Activated T-cell treated with anti-CD3 and anti-CD28 coated beads for 1 hour (primary cell): ENCODE data around the gene MTMR11.

Experiments used
- DNase-seq: peaks from one replicate; pipeline ENCODE4 v3.0.0-alpha.2; 2020; ENCODE audit warnings: low read depth

The MTMR11 gene

DNA sequence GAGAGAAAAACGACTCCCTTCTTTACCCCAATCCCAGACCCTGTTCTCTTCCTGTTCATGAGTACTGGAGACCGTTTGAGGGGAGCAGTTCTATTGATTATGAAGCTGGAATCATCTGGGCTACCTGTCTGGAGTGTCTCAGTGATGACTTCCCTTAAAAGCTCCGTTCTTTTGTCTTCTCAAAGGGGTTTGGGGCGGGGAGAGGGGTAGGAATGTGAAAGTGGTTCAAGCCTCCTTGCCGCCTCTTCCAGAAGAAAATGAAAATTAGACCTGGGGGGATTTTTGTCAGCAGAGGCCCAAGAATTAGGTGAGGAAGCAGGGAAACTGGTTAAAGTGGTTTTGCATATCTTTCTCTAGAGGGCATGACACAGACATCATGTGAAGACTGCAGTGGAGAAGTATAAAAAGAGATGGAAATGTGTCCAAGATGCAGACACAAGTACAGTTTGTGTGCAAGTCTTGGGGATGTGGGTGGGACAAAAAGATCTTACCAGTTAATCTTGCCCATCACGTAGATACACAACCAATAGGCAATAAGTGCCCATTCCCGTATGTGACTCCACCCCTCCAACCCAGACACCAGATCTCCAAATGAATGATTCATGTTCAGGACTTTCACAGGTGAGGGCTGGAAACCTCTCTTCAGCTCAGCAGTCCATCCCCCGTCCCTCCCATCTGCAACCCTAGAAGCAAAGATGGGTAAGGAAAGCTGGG, 470 bp upstream of the MTMR11 start:
- no peak for DNase-seq

- no peak for DNase-seq
Measured at GRCh38 chr1:149934356-149934755, 2.3 kb downstream of the MTMR11 start.

GRCh38 chr1:149933208-149933607, 3.5 kb downstream of the MTMR11 start:
- no peak for DNase-seq

DNA sequence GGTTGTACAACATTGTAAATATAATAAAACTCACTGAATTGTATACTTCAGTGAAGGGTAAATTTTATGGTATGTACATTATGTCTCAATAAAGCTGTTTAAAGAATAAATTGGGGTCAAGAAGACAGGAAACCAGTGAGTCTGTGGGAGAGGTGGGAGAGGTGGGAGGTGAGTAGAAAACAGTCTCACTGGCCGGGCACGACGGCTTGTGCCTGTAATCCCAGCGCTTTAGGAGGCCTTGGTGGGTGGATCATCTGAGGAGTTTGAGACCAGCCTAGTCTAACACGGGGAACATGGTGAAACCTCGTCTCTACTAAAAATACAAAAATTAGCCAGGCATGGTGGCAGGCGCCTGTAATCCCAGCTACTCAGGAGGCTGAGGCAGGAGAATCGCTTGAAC, 4.2 kb downstream of the MTMR11 start:
- DNase-seq: no peak

GRCh38 chr1:149931212-149931790, 5.4 kb downstream of the MTMR11 start:
- DNase-seq: no peak

DNA sequence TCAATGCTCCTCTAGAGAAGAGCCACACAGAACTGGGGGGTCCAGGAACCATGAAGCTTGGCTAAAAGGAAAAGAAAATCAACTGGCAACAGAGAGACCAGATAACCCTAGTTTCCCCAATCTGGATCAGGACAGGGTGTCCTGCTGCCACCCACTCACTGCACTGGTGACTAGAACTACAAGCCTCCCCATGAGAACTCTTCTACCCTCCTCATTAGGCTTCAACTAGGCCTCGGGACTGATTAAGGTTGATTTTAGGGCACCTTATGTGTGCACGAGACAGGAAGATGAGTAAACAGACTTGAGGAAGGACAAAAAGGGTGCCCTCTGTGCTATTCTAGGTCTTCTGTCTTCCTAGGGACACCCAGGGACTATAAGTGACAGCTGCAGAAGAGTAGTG, 6.8 kb downstream of the MTMR11 start:
- DNase-seq: no peak

GRCh38 chr1:149928401-149928724, 8.3 kb downstream of the MTMR11 start:
- no peak for DNase-seq

DNA sequence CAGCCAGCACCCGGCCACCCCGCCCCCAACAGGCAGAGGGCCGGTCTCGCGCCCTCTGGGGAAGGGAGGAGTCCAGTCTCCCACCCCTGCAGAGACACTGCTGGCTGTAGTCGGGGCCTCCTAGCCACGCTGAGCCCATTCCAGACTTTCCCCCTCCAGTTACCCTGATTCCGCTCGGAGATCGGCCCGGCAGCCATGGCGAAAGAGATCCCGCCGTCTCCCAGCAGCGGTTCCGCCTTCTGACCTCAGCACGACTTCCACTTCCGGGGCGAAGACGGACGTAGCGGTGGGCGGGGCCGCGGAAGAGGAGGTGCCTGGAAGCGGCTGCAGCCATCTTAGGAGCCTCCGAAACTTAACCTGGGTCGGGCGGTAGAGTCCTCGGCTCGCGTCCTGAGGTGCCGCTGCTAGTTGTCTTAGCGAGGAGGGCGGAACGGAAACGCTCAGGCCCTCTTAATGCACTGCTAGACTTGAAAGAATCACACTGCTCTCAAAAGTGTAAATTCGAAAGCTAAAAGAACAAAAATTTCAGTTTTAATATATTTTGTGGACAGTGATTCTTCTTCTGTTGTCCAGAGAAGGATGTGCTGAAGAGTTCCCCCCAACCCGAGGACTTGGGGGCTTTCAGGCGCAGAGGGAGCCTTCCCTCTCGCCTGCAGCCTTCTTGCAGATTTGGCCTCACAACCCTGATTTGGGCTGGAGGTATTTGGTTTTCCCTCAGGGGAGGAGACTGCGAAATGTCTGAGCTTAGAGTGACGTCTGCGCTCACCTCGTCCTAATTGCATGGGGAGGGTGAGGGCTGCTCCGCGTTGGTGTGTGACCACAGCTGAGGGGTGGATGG, 8.9 kb downstream of the MTMR11 start, which contains the start of gene SF3B4:
TSS of gene SF3B4 (minus strand) at position 241 of the 838 bp plus-strand sequence. CDS start at position 197, 44 bp downstream.
- peak; percentile 91 for DNase-seq

- DNase-seq: no peak
Measured at GRCh38 chr1:149927056-149927562, 9.6 kb downstream of the MTMR11 start.

- no peak for DNase-seq
Measured at GRCh38 chr1:149926296-149926695, 10.4 kb downstream of the MTMR11 start.

GRCh38 chr1:149925751-149926150, 10.9 kb downstream of the MTMR11 start:
- DNase-seq: no peak

DNA sequence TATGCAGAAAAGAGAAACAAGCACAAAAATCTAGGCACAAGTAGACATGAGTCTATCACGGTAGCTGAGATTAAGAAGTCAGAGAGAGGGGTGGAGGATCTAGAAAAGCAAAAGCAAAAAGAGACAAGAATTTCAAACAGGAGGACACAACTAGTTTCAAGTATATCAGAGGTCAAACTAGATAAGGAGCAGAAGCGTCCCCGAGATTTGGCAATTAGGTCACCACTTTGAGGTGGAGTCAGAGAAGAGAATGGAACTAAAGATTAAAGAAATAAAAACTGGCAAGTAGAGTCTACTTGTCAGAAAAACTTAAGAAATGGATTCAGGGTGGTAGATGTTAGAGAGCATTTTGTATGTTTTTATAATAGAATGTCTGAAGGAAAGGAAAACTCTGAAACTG, 11.3 kb downstream of the MTMR11 start:
- no peak for DNase-seq

DNA sequence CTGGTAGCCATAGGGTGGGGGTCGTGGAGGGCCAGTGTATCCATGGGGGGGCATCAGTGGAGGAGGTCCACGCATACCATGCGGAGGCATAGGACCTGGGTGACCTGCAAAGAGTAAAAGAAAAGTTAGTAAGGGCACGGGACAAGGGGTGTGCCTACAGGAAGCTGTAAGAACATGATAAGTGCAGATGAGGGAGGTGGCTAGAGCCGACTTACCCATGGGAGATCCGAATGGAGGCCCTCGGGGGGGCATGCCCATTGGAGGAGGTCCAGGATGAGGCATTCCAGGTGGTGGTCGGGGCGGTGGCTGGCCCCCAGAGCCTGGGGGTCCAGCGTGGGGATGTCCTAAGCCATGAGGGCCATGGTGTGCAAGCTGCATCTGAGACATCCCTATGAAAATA, 13.1 kb downstream of the MTMR11 start:
- no peak for DNase-seq

DNA sequence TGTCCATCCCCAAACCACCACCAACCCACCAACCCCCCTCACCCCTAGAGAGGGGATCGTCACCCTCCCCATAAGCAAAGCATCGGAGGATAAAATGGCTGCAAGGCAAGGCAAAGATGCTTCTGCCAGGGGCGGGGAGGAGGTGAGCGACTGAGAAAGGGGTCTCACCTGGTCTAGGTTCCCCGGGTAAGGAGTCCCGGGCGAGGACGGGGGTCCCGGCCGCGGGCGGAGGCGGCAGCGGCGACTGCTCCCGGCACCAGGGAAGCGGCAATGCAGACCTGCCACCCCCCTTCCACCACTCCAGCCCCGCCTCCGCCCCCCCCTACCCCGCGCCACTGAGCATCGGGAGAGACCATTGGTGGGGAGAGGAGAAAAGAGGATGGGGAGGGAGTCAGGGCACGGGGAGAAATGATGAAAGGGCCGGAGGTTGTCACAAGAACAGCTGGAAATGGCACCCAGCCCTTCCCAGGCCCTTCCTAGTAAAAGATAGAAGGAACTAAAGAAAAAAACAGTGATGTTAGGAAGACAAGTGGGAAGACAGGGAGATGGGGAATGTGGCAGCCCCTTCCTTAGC, 19.0 kb downstream of the MTMR11 start, which contains the start of gene SV2A:
TSS of gene SV2A (minus strand) at position 274 of the 574 bp plus-strand sequence. CDS start 4,004 bp downstream, outside the sequence.
- DNase-seq: peak; percentile 28

GRCh38 chr1:149916898-149917252, 19.8 kb downstream of the MTMR11 start:
- no peak for DNase-seq

- no peak for DNase-seq
Measured at GRCh38 chr1:149916193-149916897, 20.3 kb downstream of the MTMR11 start.

- DNase-seq: no peak
Measured at GRCh38 chr1:149915429-149916192, 21.1 kb downstream of the MTMR11 start.

DNA sequence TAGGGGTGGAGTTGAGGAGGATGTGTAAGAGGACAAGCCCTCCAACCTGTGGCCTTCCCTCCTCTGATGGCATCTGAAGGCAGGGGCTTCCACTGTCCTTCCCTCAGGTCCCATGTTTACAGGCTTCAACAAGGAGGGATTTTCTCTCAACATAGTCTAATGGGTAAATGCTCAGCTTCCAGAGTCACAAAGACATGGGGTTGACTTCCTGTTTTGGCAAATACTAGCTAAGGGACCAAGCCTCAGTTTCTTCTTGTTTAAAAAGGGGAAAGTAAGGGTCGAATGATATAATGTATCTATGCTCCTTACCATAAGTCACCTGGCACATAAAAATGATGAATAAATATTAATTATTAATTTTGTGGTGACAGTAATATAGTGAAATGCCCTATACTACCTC, 22.1 kb downstream of the MTMR11 start:
- DNase-seq: no peak

DNA sequence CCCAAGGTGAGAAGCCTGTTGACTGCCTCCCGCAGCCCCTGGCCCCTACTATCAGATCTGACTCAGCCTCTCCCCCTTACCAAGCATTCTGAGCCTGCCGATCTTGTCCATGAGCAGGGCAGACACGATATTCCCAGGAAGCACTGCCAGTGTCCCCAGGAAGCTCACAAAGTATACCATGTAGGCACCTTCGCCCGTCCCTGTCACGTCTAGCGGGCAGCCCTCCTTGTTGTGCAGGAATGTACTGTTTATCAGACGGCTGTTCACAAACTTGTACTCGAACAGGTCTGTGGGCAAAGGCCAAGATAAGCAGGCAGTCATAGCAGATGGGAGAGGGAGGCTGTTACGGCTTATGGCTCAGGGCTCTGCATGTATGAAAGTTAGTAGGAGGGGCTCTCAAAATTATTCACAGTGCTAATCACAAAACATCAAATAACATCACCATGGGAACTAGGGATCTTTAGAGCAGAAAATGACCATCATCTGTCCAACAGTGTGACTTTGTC, 30.1 kb downstream of the MTMR11 start:
- DNase-seq: no peak

- DNase-seq: no peak
Measured at GRCh38 chr1:149903836-149904491, 32.7 kb downstream of the MTMR11 start.
